C1 segment of cervical spinal cord (tissue), 14 donors: Measurements from ENCODE around the gene ITGBL1.

ENCODE experiments used
- DNase-seq, 14 donors: peaks; one replicate each; lab custom pipeline; 2025; lab: John Stamatoyannopoulos, UW

Gene ITGBL1

DNA sequence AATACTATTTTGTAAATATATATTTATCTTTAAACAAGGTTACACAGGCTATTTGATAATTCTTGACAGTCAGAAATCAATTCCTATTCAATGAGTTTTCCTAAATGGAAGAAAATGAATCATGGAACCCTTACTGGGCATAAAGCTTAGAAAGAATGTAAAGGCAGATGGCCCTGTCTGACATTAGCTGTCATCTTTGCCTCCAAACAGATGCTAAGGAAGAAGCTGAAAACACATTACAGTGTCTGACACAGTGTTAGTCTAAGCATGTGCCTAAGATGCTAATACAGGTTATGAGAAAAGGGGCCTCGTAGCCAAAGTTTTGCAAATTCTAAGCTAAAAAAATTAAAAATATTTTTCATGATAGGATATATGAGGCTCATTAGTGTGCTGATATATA lies 112.8 kb downstream of the ITGBL1 start:
- no peak for DNase-seq

DNA sequence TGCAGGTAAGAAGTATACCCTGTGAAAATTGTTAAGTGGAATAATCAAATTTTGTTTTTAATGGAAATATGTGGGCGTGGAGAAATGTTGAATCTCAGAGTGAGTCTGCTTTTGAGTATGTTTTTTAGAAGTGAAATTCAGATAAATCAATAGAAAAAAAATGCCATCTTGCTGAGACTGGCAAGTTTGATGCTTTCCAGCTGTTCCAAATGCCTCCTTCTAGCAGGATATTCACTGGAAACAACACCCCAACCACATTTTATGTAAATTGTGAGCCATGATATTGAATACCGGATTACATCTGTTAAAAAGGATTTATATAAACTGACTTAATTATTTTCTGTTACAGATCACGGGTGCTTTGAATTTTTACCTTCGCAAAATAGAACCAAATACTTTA lies 115.4 kb downstream of the ITGBL1 start:
- DNase-seq: no peak

DNA sequence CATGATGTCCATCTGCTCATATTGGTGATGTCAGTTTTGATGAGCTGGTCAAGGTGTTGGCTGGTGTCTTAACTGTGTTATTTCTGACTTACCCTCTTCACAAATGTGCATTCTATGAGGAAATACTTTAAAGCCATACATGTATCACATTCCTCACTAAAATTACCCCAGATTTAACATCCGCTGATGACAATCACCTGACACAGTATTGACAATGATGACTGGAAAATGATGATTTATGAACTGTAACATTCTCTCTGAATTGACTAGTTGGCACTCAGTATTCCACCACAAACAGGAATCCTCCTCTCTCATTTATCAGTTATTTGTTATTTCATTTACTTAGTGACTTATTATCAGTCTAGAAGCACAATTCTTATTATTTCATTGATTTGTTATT lies 117.3 kb downstream of the ITGBL1 start:
- no peak for DNase-seq

DNA sequence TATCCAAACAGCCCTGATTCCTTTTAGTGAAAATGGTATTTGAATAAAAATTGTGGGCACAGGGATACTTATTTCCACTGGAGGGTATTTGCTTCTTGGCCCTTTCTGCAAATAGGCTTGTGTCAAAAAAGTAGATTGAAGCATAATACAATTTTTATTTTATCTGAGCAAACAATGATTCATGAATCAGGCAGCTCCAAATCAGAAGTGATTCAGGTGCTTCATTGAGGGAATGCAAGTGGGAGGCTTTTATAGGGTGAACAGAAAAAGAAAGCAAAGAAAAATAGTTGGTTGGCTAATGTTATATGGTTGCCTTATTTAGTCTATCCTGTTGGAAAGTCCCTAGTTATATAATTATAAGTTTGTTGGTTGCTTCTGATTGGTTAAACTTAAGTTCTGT lies 117.9 kb downstream of the ITGBL1 start:
- no peak for DNase-seq

DNA sequence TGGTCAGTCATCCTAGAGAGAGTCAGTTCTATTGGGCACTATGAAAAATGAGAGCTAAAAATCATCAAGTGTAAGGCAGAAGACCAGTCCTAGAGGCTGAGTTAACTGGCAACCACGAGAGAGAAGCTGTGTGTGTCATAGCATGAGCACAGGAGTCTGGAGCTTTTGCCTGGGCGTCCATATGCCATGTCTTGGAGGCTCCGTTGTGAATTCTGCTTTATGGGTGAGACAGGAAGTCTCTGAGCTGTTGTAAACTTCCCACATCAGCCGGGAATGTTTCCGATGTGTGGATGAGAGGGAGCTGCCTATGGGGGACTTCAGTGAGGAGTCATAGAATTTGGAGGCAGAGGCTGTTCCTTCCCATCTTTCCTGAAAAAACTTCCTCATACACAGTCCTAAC lies 120.0 kb downstream of the ITGBL1 start:
- no peak for DNase-seq

DNA sequence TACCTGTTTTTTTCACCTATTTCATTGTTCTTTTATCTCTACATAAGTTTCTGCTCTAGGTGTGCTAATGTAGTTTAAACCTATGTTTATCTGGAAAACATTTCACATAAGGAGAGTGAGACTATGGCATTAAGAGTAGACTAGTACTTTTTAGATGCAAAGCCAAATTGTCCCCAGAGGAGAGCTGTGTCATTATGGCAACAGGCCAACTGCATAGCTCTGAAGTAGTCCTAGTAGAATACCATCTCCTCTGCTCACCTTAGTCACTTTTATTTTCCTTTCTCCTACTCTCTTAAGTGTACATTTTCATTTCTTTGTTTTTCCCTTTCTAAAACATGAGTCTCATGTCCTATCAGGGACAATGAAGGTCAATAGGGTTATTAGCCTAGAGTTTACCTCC lies 123.1 kb downstream of the ITGBL1 start:
- no peak for DNase-seq

DNA sequence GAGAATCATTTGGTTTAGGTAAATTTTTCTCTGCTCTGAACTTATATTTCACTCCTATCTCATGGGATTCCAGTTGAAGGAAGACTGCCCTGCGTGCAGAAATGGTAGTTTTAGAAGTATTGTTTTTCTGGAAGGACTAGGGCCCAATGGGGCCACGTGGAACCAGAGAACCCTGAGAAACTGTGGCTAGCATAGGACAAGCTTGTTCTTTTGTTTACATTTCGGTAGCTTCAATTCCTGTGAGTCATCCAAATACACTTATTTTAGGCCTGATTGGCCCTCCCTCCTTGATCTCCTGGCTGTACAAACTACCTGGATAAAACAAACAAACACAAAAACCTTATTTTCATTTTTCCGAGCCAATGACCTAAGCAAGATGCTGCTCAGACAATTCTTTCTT lies 124.0 kb downstream of the ITGBL1 start:
- DNase-seq: no peak

DNA sequence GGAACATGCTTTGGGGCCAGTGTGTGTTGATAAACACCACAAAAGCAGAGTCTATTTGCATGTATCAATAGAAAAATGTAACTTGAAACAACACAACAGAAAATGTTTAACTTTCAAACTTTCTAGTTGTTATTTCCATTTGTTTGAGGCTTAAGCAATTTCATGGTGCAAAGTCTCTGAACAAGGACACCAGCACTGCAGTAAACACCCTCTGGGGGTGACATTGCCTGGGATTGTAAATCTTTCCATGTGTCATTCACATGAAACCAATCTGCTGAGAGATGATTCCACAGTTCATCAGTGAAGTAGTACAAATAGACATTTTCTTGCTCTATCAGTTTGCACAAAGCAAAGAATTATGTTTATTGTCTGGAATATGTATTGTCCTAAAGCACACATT lies 124.5 kb downstream of the ITGBL1 start:
- DNase-seq: no peak

DNA sequence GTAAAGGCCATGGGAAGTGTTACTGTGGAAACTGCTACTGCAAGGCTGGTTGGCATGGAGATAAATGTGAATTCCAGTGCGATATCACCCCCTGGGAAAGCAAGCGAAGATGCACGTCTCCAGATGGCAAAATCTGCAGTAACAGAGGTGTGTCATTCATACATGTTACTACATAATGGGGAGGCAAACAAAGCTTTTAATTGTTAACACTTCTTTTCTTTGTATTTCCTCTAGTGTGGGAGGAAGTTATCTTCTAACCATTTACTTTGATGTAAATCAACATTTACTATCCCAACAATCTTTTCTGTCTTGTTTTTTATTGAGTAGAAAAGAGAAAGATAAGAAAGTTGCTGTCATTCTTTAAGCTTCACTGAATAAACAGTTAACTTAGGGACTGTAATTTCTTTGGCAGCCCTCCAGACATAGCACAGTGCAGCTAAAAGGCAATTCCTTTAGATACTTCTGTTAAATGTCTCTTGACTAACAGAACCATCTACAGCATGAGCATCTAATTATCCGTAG lies 126.9 kb downstream of the ITGBL1 start:
- no peak for DNase-seq

DNA sequence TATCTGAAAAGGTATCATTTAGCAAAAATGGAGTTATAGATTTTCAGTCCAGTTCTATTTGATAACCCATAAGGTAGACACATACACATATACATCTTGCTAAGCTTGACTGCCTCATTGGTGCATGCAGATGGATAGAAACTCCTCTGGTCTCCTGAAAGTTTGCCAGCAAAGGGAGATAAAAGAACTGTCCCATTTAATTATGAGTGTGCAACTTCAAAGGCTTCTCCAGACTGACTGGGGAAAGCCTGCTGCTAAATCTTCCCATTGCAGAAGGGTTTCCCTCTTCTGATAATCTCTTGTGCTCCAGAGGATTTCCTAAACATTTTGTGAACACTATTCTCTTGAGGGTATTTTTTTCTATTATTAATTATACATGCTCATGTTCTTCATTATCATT lies 131.9 kb downstream of the ITGBL1 start:
- no peak for DNase-seq

DNA sequence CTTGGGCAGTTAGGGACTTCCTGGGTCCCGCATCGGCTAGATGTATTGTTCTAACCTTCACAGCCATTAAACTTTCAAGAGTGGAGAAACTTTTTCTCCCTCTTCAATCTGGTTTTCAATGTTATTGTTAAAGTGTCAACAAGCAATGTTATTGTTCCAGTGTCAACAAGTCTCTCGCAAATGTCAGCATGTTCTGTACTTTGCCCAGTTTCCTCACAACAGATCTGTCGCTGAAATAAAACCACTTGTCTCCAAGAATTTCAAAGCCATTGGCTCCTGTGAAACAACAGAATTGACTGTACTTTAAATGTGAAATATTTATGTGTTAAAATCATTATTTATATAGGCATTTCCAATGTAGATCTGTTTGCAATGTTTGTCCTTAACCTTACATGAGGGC lies 138.0 kb downstream of the ITGBL1 start:
- DNase-seq: no peak

DNA sequence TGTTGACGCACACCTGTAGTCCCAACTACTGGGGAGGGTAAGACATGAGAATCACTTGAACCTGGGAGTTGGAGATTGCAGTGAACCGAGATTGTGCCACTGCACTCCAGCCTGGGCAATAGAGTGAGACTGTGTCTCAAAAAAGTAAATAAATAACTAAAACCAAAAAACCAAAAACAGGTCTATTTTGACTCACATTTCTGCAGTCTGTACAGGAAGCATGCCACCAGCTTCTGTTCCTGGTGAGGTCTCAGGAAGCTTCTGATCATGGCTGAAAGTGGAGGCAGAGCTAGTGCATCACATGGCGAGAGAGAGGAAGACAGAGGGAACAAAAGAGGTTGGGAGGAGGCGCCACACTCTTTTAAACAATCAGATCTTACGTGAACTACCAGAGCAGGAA lies 142.5 kb downstream of the ITGBL1 start:
- no peak for DNase-seq

DNA sequence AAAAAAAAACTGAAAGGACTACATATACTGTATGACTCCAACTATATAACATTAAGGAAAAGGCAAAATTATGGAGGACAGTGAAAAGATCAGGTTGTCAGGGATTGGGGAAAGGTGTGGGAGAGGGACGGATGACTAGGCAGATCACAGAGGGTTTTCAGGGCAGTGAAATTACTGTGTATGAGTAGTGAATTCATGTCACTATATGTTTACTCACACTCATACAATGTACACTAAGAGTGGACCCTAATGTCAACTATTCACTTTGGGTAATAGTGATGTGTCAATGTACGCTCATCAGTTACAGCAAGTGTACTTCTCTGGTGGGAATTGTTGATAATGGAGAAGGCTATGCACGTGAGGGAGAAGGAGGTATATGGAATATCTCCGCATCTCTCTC lies 144.3 kb downstream of the ITGBL1 start:
- DNase-seq: no peak

DNA sequence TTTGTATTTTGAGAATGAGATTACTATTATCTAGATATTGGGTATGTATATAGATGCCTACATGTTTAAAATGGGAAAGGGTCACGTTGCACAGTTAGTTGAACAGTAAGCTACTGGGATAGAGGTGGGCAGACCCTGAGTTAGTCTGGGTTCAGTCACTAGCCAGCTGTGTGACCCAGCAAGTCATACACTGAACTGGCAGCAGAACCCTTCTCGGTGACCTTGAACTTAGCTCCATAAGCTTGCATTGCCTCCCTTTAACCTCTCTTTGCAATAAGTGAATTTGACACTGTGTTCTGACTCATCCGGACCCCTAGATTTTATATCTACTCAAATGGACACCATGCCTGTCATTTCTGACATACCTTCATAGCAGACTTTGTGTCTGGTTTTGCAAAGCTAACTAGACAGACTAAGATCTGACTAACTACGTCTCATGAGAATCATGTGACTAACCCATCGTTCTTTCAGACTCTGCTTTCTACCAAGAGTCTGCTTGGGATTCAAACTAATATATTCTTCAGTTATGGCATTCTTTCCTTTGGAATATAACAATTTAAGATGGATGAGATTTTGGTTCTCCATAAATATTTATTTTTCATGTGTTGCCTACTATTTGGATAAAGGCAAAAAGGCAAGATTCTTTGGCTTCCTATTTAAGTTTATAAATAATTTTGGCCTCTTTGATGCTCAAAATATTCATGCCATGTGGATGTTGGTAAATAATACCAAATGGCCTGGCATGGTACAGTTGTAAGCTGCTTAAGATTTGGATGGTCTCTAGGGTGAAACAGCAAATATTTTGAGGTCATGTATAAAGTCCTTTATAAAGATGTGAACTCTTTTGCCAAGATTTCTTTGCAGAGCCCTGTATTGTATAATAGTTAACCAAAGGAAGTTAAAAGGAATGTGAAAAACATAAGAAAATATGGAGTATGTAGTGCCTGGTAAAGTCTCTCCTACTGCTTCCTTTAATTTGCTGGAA lies 159.3 kb downstream of the ITGBL1 start:
- no peak for DNase-seq

DNA sequence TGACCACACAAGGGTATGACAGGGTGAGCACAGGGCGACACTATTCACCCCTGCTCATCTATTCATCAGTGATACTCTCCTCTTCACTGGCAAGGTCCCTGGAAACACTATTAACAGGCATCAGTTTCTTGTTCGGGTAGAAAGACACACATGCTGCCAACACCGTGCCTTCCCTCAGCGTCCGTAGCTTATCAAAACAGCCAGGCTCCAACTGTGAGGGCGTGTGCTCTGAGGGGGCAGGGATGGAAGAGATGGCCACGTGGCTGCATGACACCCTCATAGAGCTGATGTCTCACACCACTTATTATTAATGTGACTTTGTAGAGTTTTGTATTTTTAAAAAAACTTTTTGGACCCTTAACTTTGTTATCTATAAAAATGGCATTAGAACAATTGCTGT lies 160.3 kb downstream of the ITGBL1 start:
- DNase-seq: no peak

DNA sequence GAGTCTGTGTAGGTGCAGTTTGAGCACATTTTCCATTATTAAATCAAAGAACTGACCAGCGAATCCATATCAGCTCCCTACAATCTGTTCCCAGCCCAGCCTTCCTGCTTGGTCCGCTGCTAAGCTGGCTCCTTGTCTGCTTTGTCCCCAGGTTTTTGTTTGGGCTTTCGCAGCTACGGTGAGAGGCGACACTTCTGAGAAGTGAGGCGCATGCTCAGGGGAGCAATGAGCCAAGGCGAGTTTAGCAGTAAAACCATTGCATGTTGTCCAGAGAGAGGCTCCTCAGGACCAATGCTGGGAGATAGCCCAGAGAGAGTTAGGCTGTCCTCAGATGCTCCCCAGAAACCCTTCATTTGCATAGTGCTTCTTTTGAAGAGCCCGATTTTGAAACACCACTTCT lies 162.0 kb downstream of the ITGBL1 start:
- peak in 1 of 14 donors; percentile 11 for DNase-seq

DNA sequence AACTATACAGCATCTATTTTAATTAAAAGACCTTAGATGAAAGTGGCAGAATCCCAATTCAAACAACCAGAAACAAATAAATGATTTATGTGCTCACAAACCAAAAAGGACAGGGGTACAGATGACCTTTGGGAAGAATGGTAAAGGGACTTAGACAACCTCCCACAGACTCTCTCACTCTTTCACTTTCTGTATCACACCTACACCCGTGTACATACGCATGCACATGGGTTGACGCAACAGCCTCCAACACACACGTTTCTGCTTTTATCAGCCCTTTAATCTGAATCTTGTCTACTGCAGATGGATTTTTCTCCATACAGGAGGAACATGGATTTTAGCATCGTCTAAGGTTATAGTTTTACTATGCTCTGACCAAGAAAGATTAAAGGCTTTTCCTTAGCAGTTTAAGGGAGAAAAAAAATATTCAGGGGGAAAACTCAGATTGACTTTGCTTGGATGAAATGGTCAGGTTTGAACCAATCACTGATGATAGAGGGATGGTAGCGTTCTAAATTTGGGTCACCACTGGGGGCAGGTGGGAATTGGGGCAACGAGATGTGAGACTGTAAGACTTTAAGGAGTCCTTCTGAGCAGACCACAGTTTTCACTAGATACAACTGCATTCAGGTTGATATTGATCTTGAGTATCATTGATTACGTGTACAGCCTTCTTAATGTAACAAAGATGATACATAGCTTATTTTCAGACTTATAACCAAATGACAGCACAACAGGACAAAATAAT lies 166.1 kb downstream of the ITGBL1 start:
- DNase-seq: no peak

DNA sequence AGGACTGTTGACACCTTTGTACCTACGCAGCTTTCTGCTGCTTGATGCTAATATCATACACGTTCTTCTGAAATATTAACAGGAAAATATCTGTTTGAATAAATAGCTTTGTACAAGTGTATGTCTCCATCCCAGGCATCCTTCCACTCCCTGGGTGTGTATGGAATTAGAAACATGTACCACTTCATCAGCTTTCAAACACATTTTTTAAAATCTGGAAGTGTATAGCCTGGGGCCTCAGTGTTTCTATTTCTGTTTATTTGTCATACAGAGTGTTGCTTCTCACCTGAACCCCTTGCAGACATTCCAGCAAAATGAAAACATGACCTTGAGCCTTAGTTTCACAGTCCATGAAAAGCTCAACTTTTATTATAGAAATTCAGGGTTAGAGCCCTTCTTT lies 168.6 kb downstream of the ITGBL1 start:
- no peak for DNase-seq

DNA sequence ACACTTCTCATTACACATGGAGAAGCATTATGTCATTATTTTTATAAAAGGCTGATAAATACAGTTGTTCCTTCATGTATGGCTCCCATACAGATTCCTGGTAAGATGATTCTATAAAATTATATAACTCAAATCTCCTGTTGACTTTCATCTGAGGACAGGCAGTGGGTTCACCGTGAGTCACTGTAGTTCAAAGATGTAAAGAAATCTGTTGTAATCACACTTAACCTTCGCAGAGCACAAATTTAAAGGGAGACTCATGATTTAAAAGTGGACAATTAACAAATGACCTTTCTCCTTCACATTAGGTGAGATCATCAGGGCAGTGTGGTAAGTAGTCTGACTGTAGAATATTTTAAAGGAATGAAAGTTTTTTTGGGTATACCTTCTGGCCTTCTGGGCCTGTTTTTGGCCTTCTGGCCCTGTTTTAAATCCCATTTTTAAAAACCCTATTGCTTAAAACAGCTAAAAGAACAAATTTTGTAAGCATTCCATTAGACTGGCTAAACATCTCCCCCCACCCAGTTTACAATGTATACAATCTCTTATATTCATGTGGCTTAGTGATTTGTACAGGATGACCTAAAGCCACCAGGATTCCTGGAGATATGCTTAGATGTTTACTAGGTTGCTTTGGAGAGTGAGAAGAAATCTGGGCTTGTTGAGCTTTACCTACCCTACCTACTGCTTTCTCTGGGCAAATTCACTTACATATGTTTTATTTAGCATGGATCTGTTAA lies 171.2 kb downstream of the ITGBL1 start:
- DNase-seq: no peak

DNA sequence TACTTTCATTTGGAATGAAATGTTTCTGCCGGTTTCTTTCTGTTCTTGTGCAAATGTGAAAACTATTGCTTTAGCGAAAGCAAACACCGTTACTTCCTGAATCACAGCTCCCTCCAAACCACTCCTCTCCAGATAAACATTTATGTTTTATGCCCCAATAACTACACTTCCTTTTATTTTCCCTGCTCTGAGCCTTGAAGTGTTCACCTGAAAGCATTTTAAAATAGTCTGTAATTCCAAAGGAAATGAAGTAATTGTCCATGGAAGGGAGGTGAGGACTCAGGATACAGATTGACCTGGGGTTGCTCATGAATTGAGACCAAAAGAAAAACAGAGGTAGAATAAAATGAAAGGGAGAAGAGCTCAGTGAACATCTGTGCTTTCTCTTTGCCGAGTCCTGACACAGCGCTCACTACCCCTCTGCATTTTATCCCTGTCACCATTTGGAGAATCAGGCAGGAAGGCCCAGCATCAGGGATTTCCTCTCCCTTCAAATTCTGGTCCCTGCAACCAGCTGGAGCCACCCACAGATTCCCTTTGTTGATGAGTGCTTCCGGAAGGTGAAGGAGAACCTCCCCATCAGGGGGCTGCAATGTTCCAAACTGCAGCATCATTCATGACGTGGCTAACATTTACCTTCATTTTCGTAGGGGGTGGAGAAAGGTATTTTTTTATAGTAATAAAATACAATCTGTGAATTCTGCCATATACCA lies 171.9 kb downstream of the ITGBL1 start:
- DNase-seq: no peak

DNA sequence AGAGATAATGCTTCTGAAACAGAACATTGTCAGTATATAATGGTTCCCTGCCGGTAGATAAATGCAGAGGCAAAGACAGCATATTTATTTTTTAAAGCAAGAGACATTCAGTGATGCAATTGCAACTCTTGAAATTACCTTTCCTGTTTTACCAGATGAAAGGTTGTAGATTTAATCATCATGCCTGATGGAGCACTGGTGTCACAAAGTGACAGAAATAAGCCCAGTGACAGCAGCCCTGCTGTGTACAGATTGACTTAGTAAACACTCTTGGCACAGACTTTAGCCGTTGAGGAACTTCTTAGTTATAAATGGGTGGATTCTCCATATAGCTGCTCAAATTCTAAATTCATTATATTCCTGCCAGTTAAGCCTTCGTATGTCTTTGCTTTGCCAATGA lies 172.5 kb downstream of the ITGBL1 start:
- DNase-seq: no peak
